Ovary (tissue), 9 donors: ENCODE results near the gene PCDHB14. TPM values are rescaled to one million over a fixed set of nuclear protein-coding genes. Genes with fewer than 3 reads are reported as not detected.

Source experiments
- DNase-seq, 5 donors: peaks; one replicate each; pipeline ENCODE4 v3.0.0-alpha.2; 2019 to 2020
- H3K27ac ChIP-seq, 2 donors: fragments of 200-600 bp; one replicate each; pipeline versions ENCODE4 v1.5.1 to v1.8.0; 2019 to 2022
- H3K27me3 ChIP-seq: fragments of 200-600 bp; one replicate; pipeline ENCODE4 v1.8.0; 2022
- H3K36me3 ChIP-seq: fragments of 200-600 bp; sonication (generic); one replicate; pipeline ENCODE4 v1.5.1; 2019
- H3K4me1 ChIP-seq: one replicate; pipeline ENCODE4 v1.8.1; 2013; ENCODE audit warnings: mild to moderate bottlenecking, moderate library complexity; ENCODE audit not compliant: insufficient read depth
- H3K4me3 ChIP-seq: fragments of 200-600 bp; sonication (generic); one replicate; pipeline ENCODE4 v1.5.1; 2017
- H3K9me3 ChIP-seq, 2 donors: fragments of 200-600 bp in 1 of 2; sonication (generic) in 1 of 2; one replicate each; pipeline versions ENCODE4 v1.5.1 to v1.8.1; 2013 to 2019; ENCODE audit warnings: mild to moderate bottlenecking in 1 of 2, moderate library complexity in 1 of 2
- CTCF ChIP-seq, 3 donors: fragments of 450-650 bp in 2 of 3; fragments of 200-600 bp in 1 of 3; IDR thresholded peaks; one replicate each; pipeline versions ENCODE4 v1.5.1 to v1.8.0; 2016 to 2022; ENCODE audit warnings: antibody characterized with exemption in 3 of 3, mild to moderate bottlenecking in 1 of 3
- EP300 ChIP-seq: sonication (generic); formaldehyde crosslinking; IDR thresholded peaks from one replicate; pipeline ENCODE4 v1.6.1; 2017; ENCODE audit warnings: antibody characterized with exemption
- POLR2A ChIP-seq: fragments of 450-650 bp; IDR thresholded peaks from one replicate; pipeline ENCODE4 v1.6.1; 2017; ENCODE audit warnings: antibody characterized with exemption, mild to moderate bottlenecking, moderate library complexity
- whole genome bisulfite sequencing, 3 donors: extraction: QIAGEN DNeasy Blood & Tissue Kit in 1 of 3; methylation state at CpG; one replicate each; pipeline versions ENCODE4 v1.1.5 to v1.1.7; 2013 to 2017; 5-methylcytosine and 5-hydroxymethylcytosine counted together
- intact Hi-C, 4 donors: fragments of 100-400 bp; cut with DNase I; formaldehyde crosslinking; loops; one replicate each; pipeline versions ENCODE4 v1.11.0 to v1.15.1; 2022 to 2023
- polyA plus RNA-seq, 2 donors: library from polyadenylated mRNA; stranded (reverse); fragments of 200-250 nt in 1 of 2; fragments of 350-450 nt in 1 of 2; fragmentation: Illumina TruSeq in 1 of 2; extraction: RNeasy Lipid Tissue Mini Kit (QIAGEN cat#74804) in 1 of 2; gene quantifications; one replicate each; pipeline ENCODE4 v1.2.3, GENCODE V29; 2013 to 2014
- total RNA-seq, 7 donors: library from RNA; depleted of rRNA in 2 of 7; stranded (reverse); fragments of >200 nt in 2 of 7; fragmentation: NEBNext Ultra II Directional in 3 of 7; extraction: Animal tissue kit (Norgen Biotek cat#: 25700) in 3 of 7; gene quantifications; one replicate each; pipeline versions ENCODE4 v1.1.0 to v1.2.4, GENCODE V29; 2016 to 2023
- donor health status: DM: no; HTN: no; CAD: no; lungs with moderate emphysema.
- donor health status: DM: no; HTN: no; CAD: no.
- donor health status: Bipolar disorder and iron deficiency.
- donor health status: DM: yes; HTN: yes; CAD: no.
- donor health status: DM: no; HTN: no; CAD: no.
- donor health status: DM: yes; HTN: yes; CAD: no.

PCDHB14 gene
- total and polyA plus RNA-seq, 9 donors, result 3.8 to 7.2 (median 5.3) TPM

- Histone ChIP-seq H3K4me3 (no peak overlapping the region), H3K9me3 (peaks cover 10 to 28% of the 10 kb centered on the region in 2 donors), H3K36me3 (no peaks in the 10 kb centered on the region), H3K27ac (no peak overlapping the region), H3K27me3 (no peaks in the 10 kb centered on the region), H3K4me1 (no peaks in the 10 kb centered on the region)
- intact Hi-C loops, result no loop called here
- TF ChIP-seq EP300 (no peak), POLR2A (no peak)
- DNase-seq, result no peak
Measured at GRCh38 chr5:141250576-141250975, 27.4 kb downstream of the PCDHB14 start.

DNA sequence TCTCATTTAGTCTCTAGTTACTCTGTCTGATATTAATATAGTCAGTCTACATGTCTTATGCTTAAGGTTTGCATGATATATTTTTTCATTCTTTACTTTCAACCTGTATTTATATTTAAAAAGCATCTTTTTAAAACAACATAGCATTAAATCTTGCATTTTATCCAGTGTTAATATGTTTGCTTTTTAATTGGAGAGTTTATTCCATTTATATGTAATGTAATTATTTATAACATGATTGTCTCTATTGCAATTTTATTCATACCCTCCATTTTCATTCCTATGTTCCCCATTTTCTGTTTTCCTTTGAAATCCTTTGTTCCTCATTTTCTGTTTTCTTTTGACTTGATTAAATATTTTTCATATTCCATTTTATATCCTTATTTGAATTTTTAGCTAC is 35.3 kb downstream of the PCDHB14 start:
- TF ChIP-seq CTCF (IDR thresholded peaks at IDR 0.05) (no peak), POLR2A (no peak), EP300 (no peak)
- intact Hi-C loops, result no loop called here
- Histone ChIP-seq H3K4me3 (no peak overlapping the region), H3K9me3 (peaks cover 4 to 35% of the 10 kb centered on the region in 2 donors), H3K36me3 (no peaks in the 10 kb centered on the region), H3K27me3 (no peaks in the 10 kb centered on the region), H3K4me1 (no peaks in the 10 kb centered on the region), H3K27ac (no peak overlapping the region)
- DNase-seq, result no peak

DNA sequence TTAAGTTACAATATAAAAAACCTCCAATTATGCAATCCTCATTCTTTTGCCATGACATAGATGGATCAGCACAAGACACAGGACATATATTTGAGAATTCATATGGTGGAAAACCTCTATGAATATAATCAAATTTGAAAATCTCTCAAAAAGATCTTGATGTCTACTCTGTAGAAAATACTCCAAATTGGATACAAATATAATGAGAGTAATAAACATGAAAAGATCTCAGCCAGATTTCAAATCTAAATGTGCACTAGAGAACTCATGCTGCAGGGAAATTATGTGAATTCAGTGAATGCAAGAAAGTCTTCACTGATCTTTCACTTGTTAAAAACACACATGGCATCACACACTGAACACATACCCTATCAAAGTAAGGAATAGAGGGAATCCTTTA is 35.8 kb downstream of the PCDHB14 start:
- no peaks in the 10 kb centered on the region for H3K4me1 ChIP-seq
- no peak overlapping the region for H3K27ac ChIP-seq
- intact Hi-C loops, result no loop called here
- H3K36me3 ChIP-seq, result no peaks in the 10 kb centered on the region
- H3K4me3 ChIP-seq, result no peak overlapping the region
- TF ChIP-seq POLR2A, result no peak
- no peak for TF ChIP-seq EP300
- no peak for TF ChIP-seq CTCF (IDR thresholded peaks at IDR 0.05)
- peaks cover 4 to 39% of the 10 kb centered on the region in 2 donors for H3K9me3 ChIP-seq
- H3K27me3 ChIP-seq, result no peaks in the 10 kb centered on the region
- no peak for DNase-seq

- Histone ChIP-seq H3K4me3 (no peak overlapping the region), H3K27me3 (no peaks in the 10 kb centered on the region), H3K27ac (no peak overlapping the region), H3K4me1 (no peaks in the 10 kb centered on the region), H3K36me3 (no peaks in the 10 kb centered on the region), H3K9me3 (peaks cover 9 to 41% of the 10 kb centered on the region in 2 donors)
- no peak for TF ChIP-seq POLR2A
- no peak for TF ChIP-seq CTCF (IDR thresholded peaks at IDR 0.05)
- no peak for TF ChIP-seq EP300
- DNase-seq, result no peak
- WGBS, 3 donors, result 62 to 69% (median 63%) methylated on average over 5 of the region's 5 CpGs
- intact Hi-C loops, result no loop called here
Measured at GRCh38 chr5:141260458-141261237, 37.5 kb downstream of the PCDHB14 start.

GRCh38 chr5:141261238-141261546 is 38.0 kb downstream of the PCDHB14 start:
- no peak overlapping the region for H3K27ac ChIP-seq
- no peaks in the 10 kb centered on the region for H3K4me1 ChIP-seq
- peaks cover 9 to 46% of the 10 kb centered on the region in 2 donors for H3K9me3 ChIP-seq
- intact Hi-C loops, result no loop called here
- WGBS, 3 donors, result 62 to 71% (median 70%) methylated on average over 1 of the region's 1 CpG
- no peaks in the 10 kb centered on the region for H3K36me3 ChIP-seq
- no peak for TF ChIP-seq POLR2A
- TF ChIP-seq CTCF (IDR thresholded peaks at IDR 0.05), result no peak
- TF ChIP-seq EP300, result no peak
- no peak for DNase-seq
- H3K4me3 ChIP-seq, result no peak overlapping the region
- H3K27me3 ChIP-seq, result no peaks in the 10 kb centered on the region
